Mesenchymal stem cell (in vitro differentiated cells and primary cell): ENCODE data around the gene LPAR4.

Source experiments
- DNase-seq: peaks from one replicate; pipeline ENCODE4 v3.0.0-alpha.2; 2013
- H2AFZ ChIP-seq: one replicate; pipeline ENCODE4 v1.6.1; 2013; ENCODE audit warnings: low read depth, mild to moderate bottlenecking, control low read depth, inconsistent platforms, low read length, moderate library complexity
- H2AK5ac ChIP-seq: 2 replicates; pipeline ENCODE4 v1.6.1; 2013; ENCODE audit warnings: low read length, moderate library complexity, mild to moderate bottlenecking, inconsistent platforms; ENCODE audit not compliant: severe bottlenecking
- H2BK120ac ChIP-seq: one replicate; pipeline ENCODE4 v1.6.1; 2013; ENCODE audit warnings: low read depth, mild to moderate bottlenecking, inconsistent platforms, low read length, moderate library complexity
- H2BK12ac ChIP-seq, 2 experiments: one replicate each; pipeline ENCODE4 v1.6.1; 2013; ENCODE audit warnings: inconsistent platforms in 2 of 2, low read length in 2 of 2, mild to moderate bottlenecking in 2 of 2, moderate library complexity in 2 of 2, control low read depth in 1 of 2
- H2BK15ac ChIP-seq: one replicate; pipeline ENCODE4 v1.6.1; 2013; ENCODE audit warnings: mild to moderate bottlenecking, low read depth, inconsistent platforms; ENCODE audit not compliant: poor library complexity, severe bottlenecking
- H2BK5ac ChIP-seq: 2 replicates; pipeline ENCODE4 v1.6.1; 2013; ENCODE audit warnings: low read depth, mild to moderate bottlenecking, low read length, control low read depth, inconsistent platforms; ENCODE audit not compliant: poor library complexity, severe bottlenecking
- H3K14ac ChIP-seq, 2 experiments: one replicate each; pipeline ENCODE4 v1.6.1; 2013; ENCODE audit warnings: inconsistent platforms in 2 of 2, low read length in 2 of 2, control low read depth in 1 of 2, mild to moderate bottlenecking in 1 of 2, moderate library complexity in 1 of 2
- H3K18ac ChIP-seq, 2 experiments: one replicate each; pipeline ENCODE4 v1.6.1; 2013; ENCODE audit warnings: inconsistent platforms in 2 of 2, low read length in 2 of 2, control low read depth in 1 of 2, low read depth in 1 of 2, mild to moderate bottlenecking in 1 of 2
- H3K23ac ChIP-seq, 2 experiments: one replicate each; pipeline ENCODE4 v1.6.1; 2013; ENCODE audit warnings: inconsistent platforms in 2 of 2, low read length in 2 of 2, mild to moderate bottlenecking in 2 of 2, moderate library complexity in 2 of 2, control low read depth in 1 of 2
- H3K27ac ChIP-seq: 2 replicates; pipeline ENCODE4 v1.5.1; 2013; ENCODE audit warnings: mild to moderate bottlenecking, moderate library complexity, low read length, control low read depth, inconsistent platforms; ENCODE audit not compliant: poor library complexity, severe bottlenecking
- H3K27me3 ChIP-seq, 2 experiments: 2 replicates each; pipeline versions ENCODE4 v1.6.1 to v1.7.0; 2013; ENCODE audit warnings: low read length in 2 of 2, mild to moderate bottlenecking in 2 of 2, moderate library complexity in 2 of 2, control low read depth in 1 of 2, inconsistent platforms in 1 of 2; ENCODE audit not compliant: control insufficient read depth in 1 of 2, insufficient read depth in 1 of 2
- H3K36me3 ChIP-seq, 2 experiments: 2 replicates each; pipeline versions ENCODE4 v1.6.1 to v1.7.0; 2013; ENCODE audit warnings: low read length in 2 of 2, control low read depth in 1 of 2, inconsistent platforms in 1 of 2, low read depth in 1 of 2, mild to moderate bottlenecking in 1 of 2; ENCODE audit not compliant: insufficient read depth in 2 of 2, control insufficient read depth in 1 of 2
- H3K4ac ChIP-seq, 2 experiments: one replicate each; pipeline ENCODE4 v1.6.1; 2013; ENCODE audit warnings: inconsistent platforms in 2 of 2, low read length in 2 of 2, mild to moderate bottlenecking in 2 of 2, moderate library complexity in 2 of 2, control low read depth in 1 of 2, low read depth in 1 of 2
- H3K4me1 ChIP-seq: 2 replicates; pipeline ENCODE4 v1.6.1; 2013; ENCODE audit warnings: low read depth, low read length, control low read depth; ENCODE audit not compliant: control insufficient read depth, insufficient read depth
- H3K4me2 ChIP-seq: 2 replicates; pipeline ENCODE4 v1.6.1; 2013; ENCODE audit warnings: low read length, mild to moderate bottlenecking, inconsistent platforms; ENCODE audit not compliant: poor library complexity, severe bottlenecking
- H3K4me3 ChIP-seq, 2 experiments: 2 replicates each; pipeline versions ENCODE4 v1.5.1 to v1.7.0; 2013; ENCODE audit warnings: low read length in 2 of 2, mild to moderate bottlenecking in 2 of 2, control low read depth in 1 of 2, low read depth in 1 of 2; ENCODE audit not compliant: insufficient read depth in 1 of 2
- H3K79me1 ChIP-seq: replicated peaks from 2 replicates; pipeline ENCODE4 v1.6.1; 2013; ENCODE audit warnings: mild to moderate bottlenecking, control low read depth, low read length, inconsistent platforms; ENCODE audit not compliant: poor library complexity, severe bottlenecking
- H3K9ac ChIP-seq: 2 replicates; pipeline ENCODE4 v1.7.0; 2013; ENCODE audit warnings: mild to moderate bottlenecking, low read length, moderate library complexity
- H3K9me3 ChIP-seq: 2 replicates; pipeline ENCODE4 v1.7.0; 2013; ENCODE audit warnings: mild to moderate bottlenecking, low read length; ENCODE audit not compliant: control insufficient read depth
- H4K8ac ChIP-seq: one replicate; pipeline ENCODE4 v1.6.1; 2013; ENCODE audit warnings: inconsistent platforms, mild to moderate bottlenecking, low read length, moderate library complexity
- H4K91ac ChIP-seq: one replicate; pipeline ENCODE4 v1.6.1; 2013; ENCODE audit warnings: mild to moderate bottlenecking, low read length, inconsistent platforms
- WGBS: methylation state at CpG from one replicate; pipeline ENCODE4 v1.1.7; 2013; ENCODE audit warnings: mixed read lengths; 5-methylcytosine and 5-hydroxymethylcytosine counted together

The LPAR4 gene

GRCh38 chrX:78747971-78748370, 451 bp downstream of the LPAR4 start:
- Histone ChIP-seq H3K27me3 (no peaks in the 10 kb centered on the region), H2BK120ac (no peak overlapping the region), H3K4ac (no peak overlapping the region), H2BK15ac (no peak overlapping the region), H3K79me1 (no peaks in the 10 kb centered on the region), H2BK5ac (no peak overlapping the region), H3K18ac (no peak overlapping the region), H2AFZ (no peak overlapping the region), H3K23ac (no peak overlapping the region), H3K9me3 (no peaks in the 10 kb centered on the region), H2AK5ac (no peak overlapping the region), H2BK12ac (no peak overlapping the region), H4K8ac (no peak overlapping the region), H3K4me3 (peak overlapping the region in 1 of 2 experiments; percentile 65), H3K14ac (no peak overlapping the region), H3K36me3 (no peaks in the 10 kb centered on the region), H3K27ac (no peak overlapping the region), H3K9ac (peak overlapping the region; percentile 83), H4K91ac (no peak overlapping the region), H3K4me2 (peak overlapping the region; percentile 29), H3K4me1 (no peaks in the 10 kb centered on the region)
- DNase-seq = peak; percentile 1
- WGBS = 22% methylated on average over 5 of the region's 5 CpGs

- no peak overlapping the region for H3K4me3 ChIP-seq
- 98% methylated on average over 2 of the region's 2 CpGs for WGBS
These were observed 1.3 kb downstream of the LPAR4 start for GRCh38 chrX:78748846-78749245.

DNA sequence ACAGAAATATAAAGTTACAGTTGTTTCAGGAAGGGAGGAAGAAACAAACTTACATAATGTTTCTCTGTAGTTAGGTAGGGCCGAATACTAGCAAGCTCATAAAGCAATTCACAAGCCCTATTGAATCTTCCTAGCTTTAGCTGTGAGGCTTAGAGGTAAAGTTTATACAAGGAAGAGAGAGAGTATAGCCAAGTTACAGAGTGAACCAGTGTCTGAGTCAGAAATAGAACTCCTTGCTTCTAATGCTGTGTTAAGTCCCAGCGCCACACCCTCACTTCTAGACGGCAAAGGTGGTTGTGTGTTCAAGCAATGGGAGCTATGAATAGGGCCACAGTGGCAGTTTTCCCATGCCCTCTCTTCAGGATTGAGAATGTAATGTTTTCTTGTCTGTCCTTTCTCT, 6.1 kb downstream of the LPAR4 start:
- no peaks in the 10 kb centered on the region for H3K79me1 ChIP-seq
- H3K9me3 ChIP-seq = no peaks in the 10 kb centered on the region
- no peak overlapping the region for H3K4ac ChIP-seq
- H3K27ac ChIP-seq = no peak overlapping the region
- H3K4me2 ChIP-seq = no peak overlapping the region
- H4K91ac ChIP-seq = no peak overlapping the region
- WGBS = 80% methylated on average over 2 of the region's 3 CpGs
- no peak overlapping the region for H4K8ac ChIP-seq
- no peak overlapping the region for H2BK12ac ChIP-seq
- H2AFZ ChIP-seq = no peak overlapping the region
- no peak for DNase-seq
- no peak overlapping the region for H3K14ac ChIP-seq
- H3K4me1 ChIP-seq = no peaks in the 10 kb centered on the region
- no peak overlapping the region for H2BK5ac ChIP-seq
- H2BK15ac ChIP-seq = no peak overlapping the region
- no peaks in the 10 kb centered on the region for H3K27me3 ChIP-seq
- H3K23ac ChIP-seq = no peak overlapping the region
- no peak overlapping the region for H2AK5ac ChIP-seq
- H3K36me3 ChIP-seq = no peaks in the 10 kb centered on the region
- no peak overlapping the region for H3K9ac ChIP-seq
- H3K18ac ChIP-seq = no peak overlapping the region
- H3K4me3 ChIP-seq = no peak overlapping the region
- H2BK120ac ChIP-seq = no peak overlapping the region

More at GRCh38 chrX:78748846-78749245, 1.3 kb downstream of the LPAR4 start:
- Histone ChIP-seq H3K27me3 (no peaks in the 10 kb centered on the region), H2BK15ac (no peak overlapping the region), H2BK120ac (no peak overlapping the region), H4K91ac (no peak overlapping the region), H3K18ac (no peak overlapping the region), H3K9ac (no peak overlapping the region), H3K27ac (no peak overlapping the region), H2BK5ac (no peak overlapping the region), H3K9me3 (no peaks in the 10 kb centered on the region), H2BK12ac (no peak overlapping the region), H3K79me1 (no peaks in the 10 kb centered on the region), H2AFZ (no peak overlapping the region), H3K4me2 (no peak overlapping the region), H3K14ac (no peak overlapping the region), H3K36me3 (no peaks in the 10 kb centered on the region), H4K8ac (no peak overlapping the region), H2AK5ac (no peak overlapping the region), H3K23ac (no peak overlapping the region), H3K4ac (no peak overlapping the region), H3K4me1 (no peaks in the 10 kb centered on the region)
- no peak for DNase-seq

DNA sequence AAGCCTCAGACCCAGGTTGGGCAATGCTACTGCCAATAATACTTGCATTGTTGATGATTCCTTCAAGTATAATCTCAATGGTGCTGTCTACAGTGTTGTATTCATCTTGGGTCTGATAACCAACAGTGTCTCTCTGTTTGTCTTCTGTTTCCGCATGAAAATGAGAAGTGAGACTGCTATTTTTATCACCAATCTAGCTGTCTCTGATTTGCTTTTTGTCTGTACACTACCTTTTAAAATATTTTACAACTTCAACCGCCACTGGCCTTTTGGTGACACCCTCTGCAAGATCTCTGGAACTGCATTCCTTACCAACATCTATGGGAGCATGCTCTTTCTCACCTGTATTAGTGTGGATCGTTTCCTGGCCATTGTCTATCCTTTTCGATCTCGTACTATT, 7.4 kb downstream of the LPAR4 start:
- Histone ChIP-seq H3K27ac (no peak overlapping the region), H4K91ac (no peak overlapping the region), H3K4ac (no peak overlapping the region), H3K79me1 (no peaks in the 10 kb centered on the region), H2BK12ac (no peak overlapping the region), H3K4me2 (no peak overlapping the region), H3K36me3 (no peaks in the 10 kb centered on the region), H3K9ac (no peak overlapping the region), H3K4me1 (no peaks in the 10 kb centered on the region), H2AFZ (no peak overlapping the region), H3K23ac (no peak overlapping the region), H3K4me3 (no peak overlapping the region), H2BK15ac (no peak overlapping the region), H3K18ac (no peak overlapping the region), H2AK5ac (no peak overlapping the region), H4K8ac (no peak overlapping the region), H3K9me3 (no peaks in the 10 kb centered on the region), H3K14ac (no peak overlapping the region), H3K27me3 (no peaks in the 10 kb centered on the region), H2BK120ac (no peak overlapping the region), H2BK5ac (no peak overlapping the region)
- 92% methylated on average over 2 of the region's 5 CpGs for WGBS
- DNase-seq = no peak
